ENCODE data around the gene ZFP64. TPM values are rescaled to one million over a fixed set of nuclear protein-coding genes. Genes with fewer than 3 reads are reported as not detected.
A peak's percentile ranks its signal among the peaks of the same experiment; 100 is the strongest.
"Not testable (repeated sequence)": the region's sequence is repeated elsewhere in the genome, so short reads cannot be mapped to it uniquely, and the experiment has no call there.

Gene ZFP64
- total RNA-seq, 1 experiment from 2014 or later: 14.0 TPM

- peak; percentile 18 for DNase-seq (ENCODE audit: low spot score)
Measured at GRCh38 chr20:52204136-52204535, 12.6 kb upstream of the ZFP64 start.

- no peak for DNase-seq (ENCODE audit: low spot score)
Measured at GRCh38 chr20:52201395-52201794, 9.8 kb upstream of the ZFP64 start.

- no peak for DNase-seq (ENCODE audit: low spot score)
Measured at GRCh38 chr20:52200870-52201269, 9.3 kb upstream of the ZFP64 start.

- DNase-seq (ENCODE audit: low spot score): no peak
Measured at GRCh38 chr20:52196845-52197244, 5.3 kb upstream of the ZFP64 start.

GRCh38 chr20:52193886-52194545 lies 2.4 kb upstream of the ZFP64 start:
- no peak for DNase-seq (ENCODE audit: low spot score)

GRCh38 chr20:52193133-52193532 lies 1.6 kb upstream of the ZFP64 start:
- no peak for DNase-seq (ENCODE audit: low spot score)

GRCh38 chr20:52192719-52193007 lies 1.1 kb upstream of the ZFP64 start:
- DNase-seq (ENCODE audit: low spot score): not testable (repeated sequence)

GRCh38 chr20:52191916-52192718 lies 538 bp upstream of the ZFP64 start:
- DNase-seq (ENCODE audit: low spot score): peak; percentile 58

- peak; percentile 57 for DNase-seq (ENCODE audit: low spot score)
Measured at GRCh38 chr20:52190437-52191131, 995 bp downstream of the ZFP64 start.

- no peak for DNase-seq (ENCODE audit: low spot score)
Measured at GRCh38 chr20:52181766-52182165, 9.8 kb downstream of the ZFP64 start.

GRCh38 chr20:52180180-52180840 lies 11.3 kb downstream of the ZFP64 start:
- DNase-seq (ENCODE audit: low spot score): no peak

- DNase-seq (ENCODE audit: low spot score): no peak
Measured at GRCh38 chr20:52179331-52180179, 12.0 kb downstream of the ZFP64 start.

- no peak for DNase-seq (ENCODE audit: low spot score)
Measured at GRCh38 chr20:52178691-52179090, 12.9 kb downstream of the ZFP64 start.

- DNase-seq (ENCODE audit: low spot score): no peak
Measured at GRCh38 chr20:52175840-52176239, 15.7 kb downstream of the ZFP64 start.

GRCh38 chr20:52172392-52173047 lies 19.1 kb downstream of the ZFP64 start:
- peak; percentile 40 for DNase-seq (ENCODE audit: low spot score)

- no peak for DNase-seq (ENCODE audit: low spot score)
Measured at GRCh38 chr20:52171025-52171424, 20.6 kb downstream of the ZFP64 start.

GRCh38 chr20:52168116-52168515 lies 23.5 kb downstream of the ZFP64 start:
- no peak for DNase-seq (ENCODE audit: low spot score)

GRCh38 chr20:52167232-52167840 lies 24.2 kb downstream of the ZFP64 start:
- DNase-seq (ENCODE audit: low spot score): no peak

- DNase-seq (ENCODE audit: low spot score): no peak
Measured at GRCh38 chr20:52166150-52166549, 25.4 kb downstream of the ZFP64 start.

- DNase-seq (ENCODE audit: low spot score): no peak
Measured at GRCh38 chr20:52160621-52161204, 30.9 kb downstream of the ZFP64 start.

Data from A172 (cell line).